ENCODE data around the gene TUBA8. TPM values are rescaled to one million over a fixed set of nuclear protein-coding genes. Genes with fewer than 3 reads are reported as not detected.
A peak's percentile ranks its signal among the peaks of the same experiment; 100 is the strongest.

TUBA8 gene
- total RNA-seq, 1 donor from 2014 or later, result not detected

DNA sequence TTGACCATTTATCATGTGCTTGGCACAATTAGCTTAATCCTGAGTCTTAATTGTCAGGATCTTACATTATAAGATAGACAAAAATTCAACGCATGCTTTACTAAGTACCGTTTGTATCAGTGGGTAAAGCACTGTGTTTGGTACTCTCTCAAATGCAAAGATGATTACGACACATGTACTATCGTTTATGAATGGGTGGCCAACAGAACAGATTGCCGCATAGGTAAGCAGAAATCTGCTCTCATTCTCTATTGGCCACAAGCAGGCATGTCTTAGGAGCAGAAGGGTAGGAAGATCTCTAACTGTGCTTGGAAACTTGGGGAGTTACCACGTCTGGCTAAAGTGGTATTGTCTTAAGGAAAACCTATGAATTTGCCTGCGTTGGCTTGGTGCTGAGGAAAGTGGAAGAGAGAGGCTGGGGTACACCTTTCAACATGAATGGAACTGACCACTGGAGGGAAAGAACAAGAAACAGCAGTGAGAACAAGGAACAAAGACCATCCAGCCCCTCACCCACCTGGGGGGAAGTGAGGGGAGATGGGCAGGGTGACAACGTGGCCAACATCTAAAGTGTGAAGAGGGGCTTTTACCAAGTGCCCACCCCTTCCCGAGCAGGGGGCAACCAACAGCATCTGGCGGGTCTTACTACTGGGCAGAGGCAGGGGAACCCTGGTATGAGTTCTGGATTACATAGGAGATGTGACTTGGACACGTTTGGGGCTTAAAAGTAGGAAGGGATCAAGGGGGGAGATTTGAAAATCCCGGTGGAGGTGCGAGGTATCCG, 1.0 kb upstream of the TUBA8 start:
- no peak for DNase-seq (ENCODE audit: low read depth)
- H3K4me3 ChIP-seq (ENCODE audit: low read depth, low read length), result peak overlapping the region; percentile 46
- TF ChIP-seq, protein P1, sequence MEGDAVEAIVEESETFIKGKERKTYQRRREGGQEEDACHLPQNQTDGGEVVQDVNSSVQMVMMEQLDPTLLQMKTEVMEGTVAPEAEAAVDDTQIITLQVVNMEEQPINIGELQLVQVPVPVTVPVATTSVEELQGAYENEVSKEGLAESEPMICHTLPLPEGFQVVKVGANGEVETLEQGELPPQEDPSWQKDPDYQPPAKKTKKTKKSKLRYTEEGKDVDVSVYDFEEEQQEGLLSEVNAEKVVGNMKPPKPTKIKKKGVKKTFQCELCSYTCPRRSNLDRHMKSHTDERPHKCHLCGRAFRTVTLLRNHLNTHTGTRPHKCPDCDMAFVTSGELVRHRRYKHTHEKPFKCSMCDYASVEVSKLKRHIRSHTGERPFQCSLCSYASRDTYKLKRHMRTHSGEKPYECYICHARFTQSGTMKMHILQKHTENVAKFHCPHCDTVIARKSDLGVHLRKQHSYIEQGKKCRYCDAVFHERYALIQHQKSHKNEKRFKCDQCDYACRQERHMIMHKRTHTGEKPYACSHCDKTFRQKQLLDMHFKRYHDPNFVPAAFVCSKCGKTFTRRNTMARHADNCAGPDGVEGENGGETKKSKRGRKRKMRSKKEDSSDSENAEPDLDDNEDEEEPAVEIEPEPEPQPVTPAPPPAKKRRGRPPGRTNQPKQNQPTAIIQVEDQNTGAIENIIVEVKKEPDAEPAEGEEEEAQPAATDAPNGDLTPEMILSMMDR (conservative IDR thresholded peaks at IDR 0.05; ENCODE audit: low read depth, low read length), result no peak

DNA sequence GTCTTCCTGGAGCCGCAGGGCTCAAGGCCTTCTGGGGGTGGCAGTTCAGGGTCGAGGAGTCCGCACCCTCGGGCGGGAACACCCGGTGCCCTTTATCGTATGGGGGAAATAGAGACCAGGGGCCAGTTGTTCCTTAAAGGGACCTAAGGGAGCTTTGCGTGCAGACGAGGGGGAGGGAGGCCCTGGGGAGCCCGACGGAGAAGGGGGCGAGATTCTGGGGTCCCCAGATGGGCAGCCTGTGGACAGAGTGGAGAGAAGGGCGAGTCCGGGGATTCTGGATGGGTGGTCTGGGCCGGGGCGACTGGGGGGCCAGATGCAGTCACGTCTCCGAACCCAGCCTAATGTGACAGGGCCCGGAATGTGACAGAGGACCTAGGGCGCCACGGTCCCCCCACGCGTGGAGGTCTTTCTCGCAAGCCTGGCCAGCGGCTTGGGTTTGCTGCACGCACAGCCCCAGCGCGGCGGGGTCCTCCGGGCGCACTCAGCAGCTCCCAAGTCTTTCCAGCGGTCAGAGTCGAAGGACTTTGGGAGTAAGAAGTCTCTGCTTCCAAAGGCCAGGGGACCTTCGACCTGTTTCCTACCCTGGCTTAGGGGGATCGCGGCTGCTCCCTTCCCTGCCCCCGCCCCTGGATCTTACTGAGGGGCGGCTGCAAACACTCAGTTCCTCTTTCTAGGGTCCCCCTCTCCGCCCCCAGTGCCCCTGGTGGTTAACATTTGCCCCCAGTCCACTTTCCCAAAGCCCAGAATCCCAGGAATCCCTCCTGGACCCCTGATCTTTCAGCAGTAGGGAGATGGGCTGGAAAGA, 547 bp downstream of the TUBA8 start:
- no peak for DNase-seq (ENCODE audit: low read depth)
- peak overlapping the region; percentile 46 for H3K4me3 ChIP-seq (ENCODE audit: low read depth, low read length)
- TF ChIP-seq, protein P1 (conservative IDR thresholded peaks at IDR 0.05; ENCODE audit: low read depth, low read length), result no peak

DNA sequence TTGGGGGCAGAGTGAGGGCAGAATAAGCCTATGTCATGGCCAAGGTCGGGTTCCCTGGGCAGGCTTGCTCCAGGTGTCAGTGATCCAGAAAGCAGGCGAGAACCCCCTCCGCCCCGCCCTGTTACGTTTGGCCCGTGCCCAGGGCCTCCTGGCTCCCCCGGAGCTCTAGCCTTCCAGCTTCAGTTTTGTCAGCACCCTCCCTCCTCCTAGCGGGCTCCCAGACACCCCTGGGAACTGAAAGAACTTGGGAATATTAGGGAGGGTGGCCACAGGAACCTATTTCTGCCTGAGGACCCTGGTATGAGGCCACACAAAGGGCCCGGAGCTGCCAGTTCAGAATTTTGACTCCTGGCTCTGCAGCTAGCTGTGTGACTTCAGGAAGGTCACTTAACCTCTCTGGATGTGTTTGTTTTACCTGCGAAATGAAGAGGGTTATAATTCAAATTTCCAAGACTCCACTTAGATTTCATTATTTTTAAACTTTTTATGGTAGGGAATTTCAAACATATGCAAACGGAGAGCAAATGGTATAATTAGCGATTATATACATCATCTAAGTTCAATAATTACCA, 1.2 kb downstream of the TUBA8 start:
- DNase-seq (ENCODE audit: low read depth), result no peak
- TF ChIP-seq, protein P1 (conservative IDR thresholded peaks at IDR 0.05; ENCODE audit: low read depth, low read length), result no peak
- no peak overlapping the region for H3K4me3 ChIP-seq (ENCODE audit: low read depth, low read length)

DNA sequence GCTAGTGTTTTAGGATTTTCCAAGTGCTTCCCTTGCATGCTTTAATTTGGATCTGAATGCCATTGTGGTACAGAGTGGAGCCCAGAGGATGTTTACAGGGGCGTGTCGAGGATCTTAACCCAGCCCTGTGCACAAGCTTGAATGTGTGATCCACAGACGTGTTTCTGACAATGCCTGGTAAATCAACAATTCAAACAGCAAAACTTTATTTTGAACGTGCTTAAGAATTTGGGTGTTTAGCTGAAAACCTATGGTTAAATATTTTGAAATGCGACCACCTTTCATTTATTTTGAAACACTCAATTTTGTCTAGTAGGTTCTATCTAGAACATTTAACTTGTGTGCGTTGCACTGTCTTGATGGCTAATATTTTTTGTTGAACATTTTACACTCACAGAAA, 1.8 kb downstream of the TUBA8 start:
- TF ChIP-seq, protein P1 (conservative IDR thresholded peaks at IDR 0.05; ENCODE audit: low read depth, low read length), result no peak
- no peak for DNase-seq (ENCODE audit: low read depth)
- no peak overlapping the region for H3K4me3 ChIP-seq (ENCODE audit: low read depth, low read length)

DNA sequence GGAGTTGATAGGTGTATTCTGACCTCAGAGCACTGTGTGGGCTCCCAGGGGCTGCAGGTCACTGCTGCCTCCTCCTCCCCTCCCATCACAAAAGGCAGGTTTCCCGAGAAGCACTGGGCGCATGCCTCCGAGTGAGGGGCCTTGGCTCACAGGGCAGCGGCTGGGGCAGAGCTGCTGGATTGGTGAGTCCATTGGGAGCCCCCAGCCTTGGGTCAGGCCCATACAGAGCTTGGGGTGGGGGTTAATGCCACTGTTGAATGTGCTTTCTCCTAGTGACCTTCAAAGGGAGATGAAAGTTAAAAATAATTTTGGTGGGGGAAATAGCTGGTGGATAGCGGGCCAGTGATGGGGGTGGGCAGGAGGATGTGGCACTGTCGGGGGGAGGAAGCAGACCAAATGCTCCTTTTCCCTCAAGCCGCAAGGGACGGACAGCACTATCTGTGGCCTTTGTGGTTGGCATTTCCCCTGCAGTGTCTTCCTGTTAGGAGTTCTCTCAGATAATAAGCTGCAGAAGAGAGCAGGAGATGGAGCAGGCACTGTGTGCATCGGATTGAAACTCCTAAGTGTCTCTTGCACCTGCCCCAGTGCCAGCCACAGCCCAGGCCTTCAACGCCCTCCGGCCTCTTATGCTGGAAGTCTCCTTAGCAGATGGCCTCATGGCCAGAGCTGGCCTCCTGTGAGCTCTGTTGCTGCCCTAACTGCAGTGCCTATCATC, 3.2 kb downstream of the TUBA8 start:
- TF ChIP-seq, protein P1 (conservative IDR thresholded peaks at IDR 0.05; ENCODE audit: low read depth, low read length), result no peak
- H3K4me3 ChIP-seq (ENCODE audit: low read depth, low read length), result no peak overlapping the region
- no peak for DNase-seq (ENCODE audit: low read depth)

DNA sequence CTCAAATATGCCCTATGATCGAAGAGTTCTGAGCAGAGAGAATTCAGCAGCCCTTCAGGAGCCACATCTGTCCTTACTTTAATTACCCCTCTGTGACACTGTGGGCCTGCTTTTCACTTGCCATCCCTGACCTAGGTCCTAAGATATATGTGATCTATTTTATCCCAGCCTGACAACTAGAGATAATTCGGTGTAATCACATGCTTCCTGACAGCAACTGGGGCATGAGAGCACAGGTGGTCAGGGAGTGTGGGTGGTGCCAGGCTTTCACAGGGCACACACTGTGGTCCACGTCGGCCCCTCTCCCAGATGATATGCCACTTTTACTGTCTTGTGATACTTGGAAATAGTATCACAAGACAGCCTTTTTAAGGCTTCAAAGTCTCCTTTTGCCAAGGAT, 3.9 kb downstream of the TUBA8 start:
- TF ChIP-seq, protein P1 (conservative IDR thresholded peaks at IDR 0.05; ENCODE audit: low read depth, low read length), result no peak
- no peak for DNase-seq (ENCODE audit: low read depth)
- H3K4me3 ChIP-seq (ENCODE audit: low read depth, low read length), result no peak overlapping the region

All from epithelial cell of proximal tubule (primary cell).